GM23338 (cell line): ENCODE measurements around the gene TBX1. TPM values are rescaled to one million over a fixed set of nuclear protein-coding genes. Genes with fewer than 3 reads are reported as not detected.

ENCODE experiments used
- ATAC-seq: fragments of 200-7000 bp; cut with Tn5 transposase; 3 replicates; pipeline ENCODE4 v1.9.1; 2020
- DNase-seq: peaks from one replicate; pipeline ENCODE4 v3.0.0-alpha.2; 2015; ENCODE audit warnings: low spot score
- H2AFZ ChIP-seq: fragments of 200-600 bp; sonication (generic); 2 replicates; pipeline ENCODE4 v1.8.0; 2016; ENCODE audit warnings: antibody characterized with exemption, mild to moderate bottlenecking, moderate library complexity
- H3F3A ChIP-seq: fragments of 200-600 bp; sonication (generic); replicated peaks from 2 replicates; pipeline ENCODE4 v1.8.0; 2017; ENCODE audit warnings: antibody characterized with exemption, mixed run types, low read depth
- H3K27ac ChIP-seq: fragments of 200-600 bp; sonication (generic); 2 replicates; pipeline ENCODE4 v1.6.1; 2016; ENCODE audit warnings: low read depth
- H3K27me3 ChIP-seq: fragments of 200-600 bp; sonication (generic); 2 replicates; pipeline ENCODE4 v1.8.0; 2016; ENCODE audit warnings: mild to moderate bottlenecking, mixed run types, moderate library complexity; ENCODE audit not compliant: insufficient read depth
- H3K36me3 ChIP-seq: fragments of 200-600 bp; sonication (generic); 2 replicates; pipeline ENCODE4 v1.8.0; 2016; ENCODE audit warnings: mild to moderate bottlenecking; ENCODE audit not compliant: insufficient read depth
- H3K4me1 ChIP-seq: fragments of 200-600 bp; sonication (generic); 2 replicates; pipeline ENCODE4 v1.8.0; 2016; ENCODE audit warnings: mild to moderate bottlenecking, moderate library complexity; ENCODE audit not compliant: insufficient read depth
- H3K4me2 ChIP-seq: fragments of 200-600 bp; sonication (generic); 2 replicates; pipeline ENCODE4 v1.7.1; 2017; ENCODE audit warnings: mixed run types
- H3K4me3 ChIP-seq: fragments of 200-600 bp; sonication (generic); 2 replicates; pipeline ENCODE4 v1.6.1; 2016; ENCODE audit warnings: mixed run types
- H3K79me2 ChIP-seq: fragments of 200-600 bp; sonication (generic); replicated peaks from 2 replicates; pipeline ENCODE4 v1.8.0; 2017; ENCODE audit warnings: mild to moderate bottlenecking; ENCODE audit not compliant: insufficient read depth
- H3K9me2 ChIP-seq: fragments of 200-600 bp; sonication (generic); 2 replicates; pipeline ENCODE4 v1.8.0; 2017; ENCODE audit not compliant: insufficient read depth
- H4K20me1 ChIP-seq: fragments of 200-600 bp; sonication (generic); replicated peaks from 2 replicates; pipeline ENCODE4 v1.8.0; 2017; ENCODE audit warnings: mild to moderate bottlenecking; ENCODE audit not compliant: insufficient read depth
- H3K27ac Mint-ChIP-seq: 2 replicates; pipeline ENCODE4 v1.8.0; 2020; ENCODE audit warnings: inconsistent platforms, mild to moderate bottlenecking, moderate library complexity, mixed read lengths
- H3K27me3 Mint-ChIP-seq: 3 replicates; pipeline ENCODE4 v1.8.0; 2022; ENCODE audit warnings: low read depth, mild to moderate bottlenecking, moderate library complexity, mixed read lengths, inconsistent platforms; ENCODE audit not compliant: insufficient read depth, poor library complexity
- H3K36me3 Mint-ChIP-seq: 3 replicates; pipeline ENCODE4 v1.8.0; 2021; ENCODE audit warnings: low read depth, mild to moderate bottlenecking, inconsistent platforms, moderate library complexity, mixed read lengths
- H3K4me1 Mint-ChIP-seq: 3 replicates; pipeline ENCODE4 v1.8.0; 2020; ENCODE audit warnings: mild to moderate bottlenecking, inconsistent platforms, mixed read lengths
- H3K4me3 Mint-ChIP-seq: 3 replicates; pipeline ENCODE4 v1.8.0; 2021; ENCODE audit warnings: moderate library complexity, mild to moderate bottlenecking, inconsistent platforms, mixed read lengths
- H3K9me3 Mint-ChIP-seq: 3 replicates; pipeline ENCODE4 v1.8.0; 2020; ENCODE audit warnings: moderate library complexity, mild to moderate bottlenecking, inconsistent platforms, mixed read lengths
- CREB1 ChIP-seq: fragments of 250-450 bp; sonication (Bioruptor Pico); IDR thresholded peaks from 2 replicates; pipeline ENCODE4 v1.5.0; 2020; ENCODE audit warnings: low read depth, mild to moderate bottlenecking, moderate library complexity
- EZH2 ChIP-seq: fragments of 200-600 bp; sonication (generic); IDR thresholded peaks from one replicate; pipeline ENCODE4 v1.8.0; 2017; ENCODE audit warnings: antibody characterized with exemption, mild to moderate bottlenecking, low read depth; ENCODE audit not compliant: unreplicated experiment
- EZH2phosphoT487 ChIP-seq: fragments of 200-600 bp; sonication (generic); IDR thresholded peaks from one replicate; pipeline ENCODE4 v1.8.1; 2018; ENCODE audit warnings: antibody characterized with exemption; ENCODE audit not compliant: unreplicated experiment
- NANOG ChIP-seq: IDR thresholded peaks from 2 replicates; pipeline ENCODE4 v1.6.1; 2016; ENCODE audit warnings: antibody characterized with exemption, borderline replicate concordance
- POLR2AphosphoS5 ChIP-seq: IDR thresholded peaks from 2 replicates; pipeline ENCODE4 v1.6.1; 2016; ENCODE audit warnings: antibody characterized with exemption, low read depth
- REST ChIP-seq: IDR thresholded peaks from one replicate; pipeline ENCODE4 v1.6.1; 2018; ENCODE audit warnings: antibody characterized with exemption; ENCODE audit not compliant: unreplicated experiment
- STAT1 ChIP-seq: IDR thresholded peaks from one replicate; pipeline ENCODE4 v1.6.1; 2016; ENCODE audit warnings: antibody characterized with exemption; ENCODE audit not compliant: unreplicated experiment
- ZNF114 ChIP-seq: fragments of 250-450 bp; sonication (Bioruptor Pico); IDR thresholded peaks from 2 replicates; pipeline ENCODE4 v1.5.0; 2020; ENCODE audit warnings: mild to moderate bottlenecking, moderate library complexity
- ZNF331 ChIP-seq: fragments of 250-450 bp; sonication (Bioruptor Pico); IDR thresholded peaks from 2 replicates; pipeline ENCODE4 v1.5.0; 2020; ENCODE audit warnings: low read depth, mild to moderate bottlenecking, moderate library complexity
- ZNF462 ChIP-seq: fragments of 250-450 bp; sonication (Bioruptor Pico); IDR thresholded peaks from 2 replicates; pipeline ENCODE4 v1.5.0; 2020; ENCODE audit warnings: mild to moderate bottlenecking, moderate library complexity
- polyA plus RNA-seq: library from polyadenylated mRNA; unstranded; fragments of >200 nt; fragmentation: Nextera tagmentation; extraction: Ambion mirVana; gene quantifications from 2 replicates; pipeline ENCODE4 v1.2.1, GENCODE V29; 2016
- total RNA-seq: library from RNA; depleted of rRNA; stranded (reverse); fragments of >200 nt; shearing (Covaris generic); gene quantifications from 2 replicates; pipeline ENCODE4 v1.2.3, GENCODE V29; 2014
- TF ChIP-seq, protein P1 (sequence below): IDR thresholded peaks from 2 replicates; pipeline ENCODE4 v1.6.1; 2016; ENCODE audit warnings: antibody characterized with exemption
- TF ChIP-seq, protein P2 (sequence below), 2 experiments: fragments of 200-600 bp in 1 of 2; sonication (generic) in 1 of 2; conservative IDR thresholded peaks; 2 replicates each; pipeline versions ENCODE4 v1.5.1 to v1.6.1; 2016 to 2017; ENCODE audit warnings: antibody characterized with exemption in 2 of 2, low read depth in 2 of 2, mild to moderate bottlenecking in 2 of 2, moderate library complexity in 1 of 2

Gene TBX1
- total and polyA plus RNA-seq, 2 experiments from 2014 or later: 0.19 to 0.66 TPM

DNA sequence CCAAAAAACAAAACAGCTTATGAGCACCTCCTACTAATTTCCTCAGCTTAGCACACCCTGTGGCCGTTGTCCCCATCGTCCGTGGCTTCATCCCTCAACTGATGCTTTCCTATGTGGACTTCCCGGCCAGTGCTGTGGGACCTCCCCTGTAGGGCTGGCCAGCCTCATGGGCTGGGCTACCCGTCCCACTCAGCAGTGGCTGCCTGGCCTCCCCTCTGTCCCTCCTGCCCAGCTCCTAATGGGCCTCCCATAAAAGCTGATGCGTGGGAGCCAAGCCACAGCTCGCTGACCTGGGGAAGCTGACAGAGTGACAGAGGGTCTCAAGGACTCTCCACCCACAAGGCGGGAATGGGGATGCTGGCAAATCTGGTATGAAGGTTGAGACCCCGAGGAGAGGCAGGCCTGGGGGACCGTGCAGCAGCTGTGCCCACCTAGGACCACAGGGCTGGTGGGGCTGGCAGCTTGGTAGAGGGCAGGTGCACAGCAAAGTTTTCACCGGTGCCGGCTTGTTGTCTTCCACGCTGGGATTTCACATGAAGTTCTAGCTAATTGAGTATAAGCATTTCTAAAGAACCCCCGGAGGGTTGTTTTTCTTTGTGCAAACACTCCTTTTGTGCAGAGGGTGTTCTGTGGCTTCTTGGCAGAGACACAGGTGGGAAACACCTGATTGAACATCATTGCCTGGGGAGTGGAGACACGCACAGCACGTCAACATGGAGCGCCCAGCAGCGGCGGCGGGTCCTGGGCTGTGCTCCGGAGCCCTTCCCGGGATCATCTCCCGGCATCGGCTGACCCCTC is 23.2 kb downstream of the TBX1 start:
- DNase-seq (no peak), ATAC-seq (no peak)
- H3K4me3 ChIP-seq: no peak overlapping the region
- H3K4me1 Mint-ChIP-seq: peaks cover 3% of the 10 kb centered on the region; the same call in 2 of the 3 replicates
- H3K36me3 ChIP-seq: no peaks in the 10 kb centered on the region
- no peaks in the 10 kb centered on the region for H4K20me1 ChIP-seq
- H3K4me3 Mint-ChIP-seq: no peak overlapping the region
- no peak overlapping the region for H3K27ac Mint-ChIP-seq
- no peaks in the 10 kb centered on the region for H3K27me3 ChIP-seq
- no peak overlapping the region for H3K4me2 ChIP-seq
- no peaks in the 10 kb centered on the region for H3K36me3 Mint-ChIP-seq
- H3K4me1 ChIP-seq: no peaks in the 10 kb centered on the region
- H2AFZ ChIP-seq: no peak overlapping the region
- no peaks in the 10 kb centered on the region for H3K79me2 ChIP-seq
- H3K9me2 ChIP-seq: no peaks in the 10 kb centered on the region
- no peaks in the 10 kb centered on the region; the same call in 2 of the 3 replicates for H3K9me3 Mint-ChIP-seq
- H3K27ac ChIP-seq: no peak overlapping the region
- TF ChIP-seq ZNF462: no peak
- TF ChIP-seq, protein P1, sequence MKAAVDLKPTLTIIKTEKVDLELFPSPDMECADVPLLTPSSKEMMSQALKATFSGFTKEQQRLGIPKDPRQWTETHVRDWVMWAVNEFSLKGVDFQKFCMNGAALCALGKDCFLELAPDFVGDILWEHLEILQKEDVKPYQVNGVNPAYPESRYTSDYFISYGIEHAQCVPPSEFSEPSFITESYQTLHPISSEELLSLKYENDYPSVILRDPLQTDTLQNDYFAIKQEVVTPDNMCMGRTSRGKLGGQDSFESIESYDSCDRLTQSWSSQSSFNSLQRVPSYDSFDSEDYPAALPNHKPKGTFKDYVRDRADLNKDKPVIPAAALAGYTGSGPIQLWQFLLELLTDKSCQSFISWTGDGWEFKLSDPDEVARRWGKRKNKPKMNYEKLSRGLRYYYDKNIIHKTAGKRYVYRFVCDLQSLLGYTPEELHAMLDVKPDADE: no peak
- TF ChIP-seq ZNF331 (CRISPR knock-in tag): no peak
- no peak for TF ChIP-seq REST
- TF ChIP-seq, protein P2, sequence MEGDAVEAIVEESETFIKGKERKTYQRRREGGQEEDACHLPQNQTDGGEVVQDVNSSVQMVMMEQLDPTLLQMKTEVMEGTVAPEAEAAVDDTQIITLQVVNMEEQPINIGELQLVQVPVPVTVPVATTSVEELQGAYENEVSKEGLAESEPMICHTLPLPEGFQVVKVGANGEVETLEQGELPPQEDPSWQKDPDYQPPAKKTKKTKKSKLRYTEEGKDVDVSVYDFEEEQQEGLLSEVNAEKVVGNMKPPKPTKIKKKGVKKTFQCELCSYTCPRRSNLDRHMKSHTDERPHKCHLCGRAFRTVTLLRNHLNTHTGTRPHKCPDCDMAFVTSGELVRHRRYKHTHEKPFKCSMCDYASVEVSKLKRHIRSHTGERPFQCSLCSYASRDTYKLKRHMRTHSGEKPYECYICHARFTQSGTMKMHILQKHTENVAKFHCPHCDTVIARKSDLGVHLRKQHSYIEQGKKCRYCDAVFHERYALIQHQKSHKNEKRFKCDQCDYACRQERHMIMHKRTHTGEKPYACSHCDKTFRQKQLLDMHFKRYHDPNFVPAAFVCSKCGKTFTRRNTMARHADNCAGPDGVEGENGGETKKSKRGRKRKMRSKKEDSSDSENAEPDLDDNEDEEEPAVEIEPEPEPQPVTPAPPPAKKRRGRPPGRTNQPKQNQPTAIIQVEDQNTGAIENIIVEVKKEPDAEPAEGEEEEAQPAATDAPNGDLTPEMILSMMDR (conservative IDR thresholded peaks at IDR 0.05; ENCODE audit: low read depth in 2 of 2): no peak
- no peak for TF ChIP-seq EZH2phosphoT487
- no peak for TF ChIP-seq ZNF114 (CRISPR knock-in tag)
- TF ChIP-seq EZH2: no peak
- TF ChIP-seq STAT1: no peak
- TF ChIP-seq CREB1 (CRISPR knock-in tag): no peak
- no peak for TF ChIP-seq POLR2AphosphoS5
- TF ChIP-seq NANOG: no peak
- H3K27me3 Mint-ChIP-seq: peaks cover 7% of the 10 kb centered on the region
- H3F3A ChIP-seq: no peaks in the 10 kb centered on the region
